SK-N-SH (cell line): ENCODE measurements around the gene PRR12.

Source experiments
- CTCF ChIP-seq: fragments of 200-600 bp; sonication (generic); IDR thresholded peaks from 2 replicates; pipeline ENCODE4 v1.6.1; 2017; ENCODE audit warnings: antibody characterized with exemption, mild to moderate bottlenecking, moderate library complexity
- EP300 ChIP-seq, 2 experiments: IDR thresholded peaks; 2 replicates each; pipeline versions ENCODE4 v1.4.0 to v1.6.1; 2012; ENCODE audit warnings: borderline replicate concordance in 1 of 2, low read depth in 1 of 2, low read length in 1 of 2
- SMC3 ChIP-seq: IDR thresholded peaks from 2 replicates; pipeline ENCODE4 v1.6.1; 2012; ENCODE audit warnings: low read depth, low read length, improper control_type of control experiment

DNA sequence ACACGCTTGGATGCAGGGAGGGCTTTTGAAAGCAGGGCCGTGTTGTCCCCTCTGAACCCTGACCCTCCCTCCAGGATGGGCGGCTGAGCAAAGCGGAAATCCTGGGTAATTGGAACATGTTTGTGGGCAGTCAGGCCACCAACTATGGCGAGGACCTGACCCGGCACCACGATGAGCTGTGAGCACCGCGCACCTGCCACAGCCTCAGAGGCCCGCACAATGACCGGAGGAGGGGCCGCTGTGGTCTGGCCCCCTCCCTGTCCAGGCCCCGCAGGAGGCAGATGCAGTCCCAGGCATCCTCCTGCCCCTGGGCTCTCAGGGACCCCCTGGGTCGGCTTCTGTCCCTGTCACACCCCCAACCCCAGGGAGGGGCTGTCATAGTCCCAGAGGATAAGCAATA, 48.0 kb upstream of the PRR12 start:
- TF ChIP-seq EP300 (IDR thresholded peaks at IDR 0.05; ENCODE audit: borderline replicate concordance in 1 of 2, low read depth in 1 of 2, low read length in 1 of 2) (no peak), SMC3 (no peak), CTCF (no peak)
